DOHH2 (cell line): ENCODE data around the gene BCAS1.

Experiments
- H3F3A ChIP-seq: fragments of 200-600 bp; sonication (generic), shearing (Covaris generic); 2 replicates; pipeline ENCODE4 v1.6.0; 2016; ENCODE audit warnings: antibody characterized with exemption, mild to moderate bottlenecking; ENCODE audit not compliant: control insufficient read depth, insufficient read depth
- H3K27ac ChIP-seq: fragments of 200-600 bp; sonication (generic); 2 replicates; pipeline ENCODE4 v1.5.1; 2014; ENCODE audit warnings: low read depth, mild to moderate bottlenecking, low read length, moderate library complexity
- H3K27me3 ChIP-seq: fragments of 200-600 bp; sonication (generic); 2 replicates; pipeline ENCODE4 v1.6.1; 2014; ENCODE audit warnings: mild to moderate bottlenecking, low read length, mixed read lengths; ENCODE audit not compliant: control insufficient read depth
- H3K36me3 ChIP-seq: fragments of 200-600 bp; sonication (generic); 2 replicates; pipeline ENCODE4 v1.6.1; 2014; ENCODE audit warnings: mild to moderate bottlenecking, low read length, moderate library complexity, mixed read lengths; ENCODE audit not compliant: control insufficient read depth
- H3K4me1 ChIP-seq: fragments of 200-600 bp; sonication (generic); 2 replicates; pipeline ENCODE4 v1.6.1; 2014; ENCODE audit warnings: mild to moderate bottlenecking, low read length, mixed read lengths; ENCODE audit not compliant: control insufficient read depth
- H3K4me2 ChIP-seq: fragments of 200-600 bp; sonication (generic); 2 replicates; pipeline ENCODE4 v1.6.0; 2014; ENCODE audit warnings: mild to moderate bottlenecking, low read length, moderate library complexity
- H3K4me3 ChIP-seq: fragments of 200-600 bp; sonication (generic); 2 replicates; pipeline ENCODE4 v1.5.1; 2014; ENCODE audit warnings: mild to moderate bottlenecking, low read length, mixed read lengths
- H3K79me2 ChIP-seq: fragments of 200-600 bp; sonication (generic); 2 replicates; pipeline ENCODE4 v1.6.1; 2014; ENCODE audit warnings: mild to moderate bottlenecking, low read length, mixed read lengths; ENCODE audit not compliant: control insufficient read depth
- H3K9me2 ChIP-seq: fragments of 200-600 bp; sonication (generic); replicated peaks from 2 replicates; pipeline ENCODE4 v1.6.1; 2014; ENCODE audit warnings: mild to moderate bottlenecking, low read length, mixed read lengths; ENCODE audit not compliant: control insufficient read depth
- H3K9me3 ChIP-seq: fragments of 200-600 bp; sonication (generic); 2 replicates; pipeline ENCODE4 v1.6.1; 2014; ENCODE audit warnings: antibody characterized with exemption, low read length, mixed read lengths; ENCODE audit not compliant: control insufficient read depth, insufficient read depth
- H4K20me1 ChIP-seq: fragments of 200-600 bp; sonication (generic); 2 replicates; pipeline ENCODE4 v1.6.0; 2014; ENCODE audit warnings: low read depth, mild to moderate bottlenecking, antibody characterized with exemption, low read length, moderate library complexity; ENCODE audit not compliant: control insufficient read depth, insufficient read depth
- EZH2phosphoT487 ChIP-seq: fragments of 200-600 bp; sonication (generic); IDR thresholded peaks from 2 replicates; pipeline ENCODE4 v1.6.1; 2017; ENCODE audit warnings: borderline replicate concordance, mild to moderate bottlenecking, antibody characterized with exemption, low read length, moderate library complexity, mixed read lengths
- TF ChIP-seq, protein P1 (sequence below): fragments of 200-600 bp; sonication (generic); IDR thresholded peaks from one replicate; pipeline ENCODE4 v1.5.1; 2014; ENCODE audit warnings: antibody characterized with exemption, mild to moderate bottlenecking, low read depth, low read length; ENCODE audit not compliant: poor library complexity, severe bottlenecking

Gene BCAS1

DNA sequence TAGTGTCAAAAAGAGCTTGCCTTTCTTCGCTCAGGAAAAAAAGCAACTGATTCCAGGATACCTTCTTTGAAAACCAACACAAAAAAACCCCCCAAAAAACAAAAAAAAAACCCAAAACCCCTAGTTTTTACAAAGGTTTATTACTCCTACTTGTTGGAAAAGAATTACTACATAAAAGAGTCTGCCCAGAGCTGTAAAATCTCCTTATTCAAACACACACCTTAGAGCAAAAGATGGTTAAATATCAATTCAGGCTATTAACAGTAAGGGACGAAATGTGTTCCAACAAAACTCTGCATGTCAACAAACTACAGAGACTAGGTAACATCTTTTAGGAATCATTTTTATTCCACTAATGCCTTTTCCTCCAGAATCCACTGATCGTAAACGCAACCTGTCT lies 42.7 kb downstream of the BCAS1 start:
- H4K20me1 ChIP-seq = no peaks in the 10 kb centered on the region
- H3K36me3 ChIP-seq = no peaks in the 10 kb centered on the region
- H3K4me2 ChIP-seq = no peak overlapping the region
- no peaks in the 10 kb centered on the region for H3K9me2 ChIP-seq
- TF ChIP-seq, protein P1, sequence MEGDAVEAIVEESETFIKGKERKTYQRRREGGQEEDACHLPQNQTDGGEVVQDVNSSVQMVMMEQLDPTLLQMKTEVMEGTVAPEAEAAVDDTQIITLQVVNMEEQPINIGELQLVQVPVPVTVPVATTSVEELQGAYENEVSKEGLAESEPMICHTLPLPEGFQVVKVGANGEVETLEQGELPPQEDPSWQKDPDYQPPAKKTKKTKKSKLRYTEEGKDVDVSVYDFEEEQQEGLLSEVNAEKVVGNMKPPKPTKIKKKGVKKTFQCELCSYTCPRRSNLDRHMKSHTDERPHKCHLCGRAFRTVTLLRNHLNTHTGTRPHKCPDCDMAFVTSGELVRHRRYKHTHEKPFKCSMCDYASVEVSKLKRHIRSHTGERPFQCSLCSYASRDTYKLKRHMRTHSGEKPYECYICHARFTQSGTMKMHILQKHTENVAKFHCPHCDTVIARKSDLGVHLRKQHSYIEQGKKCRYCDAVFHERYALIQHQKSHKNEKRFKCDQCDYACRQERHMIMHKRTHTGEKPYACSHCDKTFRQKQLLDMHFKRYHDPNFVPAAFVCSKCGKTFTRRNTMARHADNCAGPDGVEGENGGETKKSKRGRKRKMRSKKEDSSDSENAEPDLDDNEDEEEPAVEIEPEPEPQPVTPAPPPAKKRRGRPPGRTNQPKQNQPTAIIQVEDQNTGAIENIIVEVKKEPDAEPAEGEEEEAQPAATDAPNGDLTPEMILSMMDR = no peak
- no peak for TF ChIP-seq EZH2phosphoT487
- no peaks in the 10 kb centered on the region for H3K79me2 ChIP-seq
- no peaks in the 10 kb centered on the region for H3K4me1 ChIP-seq
- no peak overlapping the region for H3K4me3 ChIP-seq
- H3K27ac ChIP-seq = no peak overlapping the region
- no peaks in the 10 kb centered on the region for H3F3A ChIP-seq
- no peaks in the 10 kb centered on the region for H3K9me3 ChIP-seq
- H3K27me3 ChIP-seq = peaks cover 9% of the 10 kb centered on the region

DNA sequence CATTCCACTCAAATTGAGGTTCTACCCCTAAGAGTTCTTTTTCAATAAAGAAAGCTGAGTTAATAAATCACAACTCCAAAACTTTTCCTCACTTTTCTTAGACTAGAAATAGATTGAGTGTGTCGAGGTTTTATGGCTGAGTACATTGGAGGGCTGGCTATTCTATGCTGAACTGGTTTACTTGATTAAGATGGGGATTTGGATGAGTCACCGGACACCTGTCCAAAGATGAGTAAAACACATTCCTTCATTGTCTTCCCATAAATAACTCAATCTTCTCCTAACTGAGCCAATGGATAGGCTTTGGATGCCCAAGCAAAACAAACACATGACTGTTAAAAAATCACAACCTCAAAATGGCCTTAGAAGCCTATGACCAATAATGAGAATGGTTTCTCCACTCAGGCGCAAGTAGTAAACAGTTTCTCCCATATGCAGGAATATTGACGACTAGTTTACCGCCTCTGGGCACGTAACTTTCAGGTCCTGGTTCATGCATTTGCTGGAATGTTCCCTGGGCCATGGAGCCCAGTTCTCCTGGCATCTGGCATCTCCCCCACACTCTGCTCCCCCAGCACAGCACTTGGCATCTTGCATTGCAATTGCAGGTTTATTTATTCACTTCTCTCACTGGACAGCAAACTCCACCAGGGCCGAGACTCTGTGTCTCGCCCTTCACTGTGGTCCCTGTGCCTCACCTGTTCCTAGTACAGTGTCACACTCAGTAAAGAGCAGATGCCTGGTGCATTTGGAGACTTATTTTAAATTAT lies 43.9 kb downstream of the BCAS1 start:
- Histone ChIP-seq H3K27ac (no peak overlapping the region), H3F3A (no peaks in the 10 kb centered on the region), H3K79me2 (no peaks in the 10 kb centered on the region), H3K4me1 (no peaks in the 10 kb centered on the region), H3K36me3 (no peaks in the 10 kb centered on the region), H3K9me3 (no peaks in the 10 kb centered on the region), H3K4me3 (no peak overlapping the region), H3K27me3 (peaks cover 15% of the 10 kb centered on the region), H4K20me1 (no peaks in the 10 kb centered on the region), H3K9me2 (no peaks in the 10 kb centered on the region), H3K4me2 (no peak overlapping the region)
- no peak for TF ChIP-seq EZH2phosphoT487
- TF ChIP-seq, protein P1 = no peak

DNA sequence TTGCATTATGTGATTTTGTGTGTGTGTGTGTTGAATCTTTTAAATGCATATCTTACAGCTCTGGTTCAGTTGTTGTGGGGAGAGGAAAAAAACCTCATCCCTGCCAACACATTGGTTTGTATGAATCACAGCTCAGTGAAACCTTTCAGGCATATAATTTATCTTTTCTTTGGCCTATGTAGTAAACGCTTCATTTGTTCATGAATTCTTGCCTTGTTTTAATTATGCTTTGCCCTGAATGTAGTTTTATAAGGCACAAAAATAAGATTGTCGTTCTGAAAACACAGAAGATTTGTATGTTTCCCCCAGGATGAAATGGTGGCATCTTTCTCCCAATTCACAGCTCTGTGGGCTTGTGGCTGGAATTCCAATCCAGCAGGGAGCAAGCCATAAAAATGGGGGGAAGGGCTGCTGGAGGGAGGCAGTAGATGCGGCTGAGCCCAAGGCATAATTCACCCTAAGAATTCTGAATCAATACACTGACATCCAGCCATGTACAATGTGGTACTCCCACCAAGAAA lies 45.1 kb downstream of the BCAS1 start:
- Histone ChIP-seq H3K27ac (no peak overlapping the region), H3K4me1 (no peaks in the 10 kb centered on the region), H3K9me2 (no peaks in the 10 kb centered on the region), H3K9me3 (no peaks in the 10 kb centered on the region), H3K27me3 (peaks cover 18% of the 10 kb centered on the region), H3K4me3 (no peak overlapping the region), H3K4me2 (no peak overlapping the region), H3F3A (no peaks in the 10 kb centered on the region), H4K20me1 (no peaks in the 10 kb centered on the region), H3K79me2 (no peaks in the 10 kb centered on the region), H3K36me3 (no peaks in the 10 kb centered on the region)
- no peak for TF ChIP-seq EZH2phosphoT487
- TF ChIP-seq, protein P1 = no peak
